Peyer's patch (tissue), 4 donors: ENCODE data around the gene CDK6. TPM values are rescaled to one million over a fixed set of nuclear protein-coding genes. Genes with fewer than 3 reads are reported as not detected.

ENCODE experiments used
- DNase-seq, 3 donors: peaks; one replicate each; pipeline ENCODE4 v3.0.0-alpha.2; 2017 to 2019
- H3K27ac ChIP-seq, 4 donors: fragments of 200-600 bp; sonication (generic); one replicate each; pipeline ENCODE4 v1.5.1; 2016 to 2019
- H3K27me3 ChIP-seq, 2 donors: fragments of 200-600 bp; sonication (generic); one replicate each; pipeline ENCODE4 v1.5.1; 2019
- H3K36me3 ChIP-seq, 3 donors: fragments of 200-600 bp; sonication (generic); one replicate each; pipeline ENCODE4 v1.5.1; 2016 to 2019
- H3K4me1 ChIP-seq, 4 donors: fragments of 200-600 bp; sonication (generic); one replicate each; pipeline ENCODE4 v1.5.1; 2016 to 2019
- H3K4me3 ChIP-seq, 4 donors: fragments of 200-600 bp; sonication (generic); 1 replicate in 3 of 4; 2 replicates in 1 of 4; pipeline ENCODE4 v1.5.1; 2016 to 2019; ENCODE audit warnings: mild to moderate bottlenecking in 1 of 4
- H3K9me3 ChIP-seq, 4 donors: fragments of 200-600 bp; sonication (generic); one replicate each; pipeline ENCODE4 v1.5.1; 2016 to 2019; ENCODE audit warnings: mild to moderate bottlenecking in 1 of 4
- POLR2A ChIP-seq, 2 donors: fragments of 450-650 bp; IDR thresholded peaks; one replicate each; pipeline ENCODE4 v1.5.1; 2017; ENCODE audit warnings: antibody characterized with exemption in 2 of 2, mild to moderate bottlenecking in 2 of 2, moderate library complexity in 2 of 2
- total RNA-seq, 4 donors: library from RNA; depleted of rRNA; stranded (reverse); fragments of >200 nt; gene quantifications; one replicate each; pipeline ENCODE4 v1.1.0, GENCODE V29; 2016
- TF ChIP-seq, protein P1 (sequence below), 6 experiments: fragments of 450-650 bp in 4 of 6; fragments of 200-600 bp in 2 of 6; sonication (generic) in 1 of 6; IDR thresholded peaks; one replicate each; pipeline ENCODE4 v1.5.1; 2017 to 2019; ENCODE audit warnings: antibody characterized with exemption in 6 of 6, mild to moderate bottlenecking in 3 of 6, moderate library complexity in 1 of 6

Gene CDK6
- total RNA-seq, 4 donors from 2014 or later, result 25.6 to 75.1 (median 55.4) TPM

DNA sequence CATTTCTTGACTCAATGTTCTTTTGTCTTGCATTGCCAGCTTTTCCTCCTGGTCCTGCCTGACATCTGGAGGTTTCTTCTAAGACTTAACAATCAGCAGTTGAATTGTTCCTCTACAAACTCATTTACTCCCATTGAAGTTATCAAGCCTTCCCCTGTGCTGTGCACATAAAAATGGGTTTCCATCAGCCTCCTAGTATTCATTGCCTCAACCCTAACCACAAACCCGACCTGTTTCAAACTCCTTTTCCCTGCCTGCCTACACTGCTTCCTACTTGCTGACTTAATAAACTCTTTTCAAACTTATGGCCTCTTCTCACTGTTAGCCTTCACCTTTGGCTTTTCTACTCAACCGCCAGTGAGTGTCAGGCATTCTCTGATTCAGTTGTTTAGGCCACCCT, 9.4 kb upstream of the CDK6 start:
- no peak for DNase-seq
- no peak overlapping the region for H3K4me3 ChIP-seq
- H3K27me3 ChIP-seq, result no peaks in the 10 kb centered on the region
- TF ChIP-seq, protein P1, sequence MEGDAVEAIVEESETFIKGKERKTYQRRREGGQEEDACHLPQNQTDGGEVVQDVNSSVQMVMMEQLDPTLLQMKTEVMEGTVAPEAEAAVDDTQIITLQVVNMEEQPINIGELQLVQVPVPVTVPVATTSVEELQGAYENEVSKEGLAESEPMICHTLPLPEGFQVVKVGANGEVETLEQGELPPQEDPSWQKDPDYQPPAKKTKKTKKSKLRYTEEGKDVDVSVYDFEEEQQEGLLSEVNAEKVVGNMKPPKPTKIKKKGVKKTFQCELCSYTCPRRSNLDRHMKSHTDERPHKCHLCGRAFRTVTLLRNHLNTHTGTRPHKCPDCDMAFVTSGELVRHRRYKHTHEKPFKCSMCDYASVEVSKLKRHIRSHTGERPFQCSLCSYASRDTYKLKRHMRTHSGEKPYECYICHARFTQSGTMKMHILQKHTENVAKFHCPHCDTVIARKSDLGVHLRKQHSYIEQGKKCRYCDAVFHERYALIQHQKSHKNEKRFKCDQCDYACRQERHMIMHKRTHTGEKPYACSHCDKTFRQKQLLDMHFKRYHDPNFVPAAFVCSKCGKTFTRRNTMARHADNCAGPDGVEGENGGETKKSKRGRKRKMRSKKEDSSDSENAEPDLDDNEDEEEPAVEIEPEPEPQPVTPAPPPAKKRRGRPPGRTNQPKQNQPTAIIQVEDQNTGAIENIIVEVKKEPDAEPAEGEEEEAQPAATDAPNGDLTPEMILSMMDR (IDR thresholded peaks at IDR 0.05), result no peak
- no peak for TF ChIP-seq POLR2A (IDR thresholded peaks at IDR 0.05)
- H3K27ac ChIP-seq, result no peak overlapping the region
- no peaks in the 10 kb centered on the region for H3K9me3 ChIP-seq
- no peaks in the 10 kb centered on the region for H3K4me1 ChIP-seq
- H3K36me3 ChIP-seq, result no peaks in the 10 kb centered on the region

DNA sequence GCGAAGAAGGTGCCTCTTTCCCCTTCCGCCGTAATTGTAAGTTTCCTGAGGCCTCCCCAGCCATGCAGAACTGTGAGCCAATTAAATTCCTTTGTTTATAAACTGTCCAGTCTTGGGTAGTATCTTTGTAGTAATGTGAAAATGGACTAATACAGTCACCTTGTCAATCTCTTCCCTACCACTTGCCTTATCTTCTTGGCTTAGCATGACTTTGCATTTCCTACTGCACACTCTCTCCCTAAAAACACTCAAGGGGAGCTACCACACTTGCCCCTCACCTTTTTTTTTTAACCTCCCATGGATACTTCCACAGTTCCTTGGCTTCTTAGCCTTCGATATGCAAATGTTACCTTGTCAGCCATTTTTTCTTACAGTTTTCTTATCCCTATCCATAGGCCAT, 7.4 kb upstream of the CDK6 start:
- no peak for DNase-seq
- Histone ChIP-seq H3K4me1 (no peaks in the 10 kb centered on the region), H3K36me3 (no peaks in the 10 kb centered on the region), H3K4me3 (no peak overlapping the region), H3K9me3 (no peaks in the 10 kb centered on the region), H3K27me3 (no peaks in the 10 kb centered on the region), H3K27ac (no peak overlapping the region)
- TF ChIP-seq, protein P1 (IDR thresholded peaks at IDR 0.05), result no peak
- TF ChIP-seq POLR2A (IDR thresholded peaks at IDR 0.05), result no peak

DNA sequence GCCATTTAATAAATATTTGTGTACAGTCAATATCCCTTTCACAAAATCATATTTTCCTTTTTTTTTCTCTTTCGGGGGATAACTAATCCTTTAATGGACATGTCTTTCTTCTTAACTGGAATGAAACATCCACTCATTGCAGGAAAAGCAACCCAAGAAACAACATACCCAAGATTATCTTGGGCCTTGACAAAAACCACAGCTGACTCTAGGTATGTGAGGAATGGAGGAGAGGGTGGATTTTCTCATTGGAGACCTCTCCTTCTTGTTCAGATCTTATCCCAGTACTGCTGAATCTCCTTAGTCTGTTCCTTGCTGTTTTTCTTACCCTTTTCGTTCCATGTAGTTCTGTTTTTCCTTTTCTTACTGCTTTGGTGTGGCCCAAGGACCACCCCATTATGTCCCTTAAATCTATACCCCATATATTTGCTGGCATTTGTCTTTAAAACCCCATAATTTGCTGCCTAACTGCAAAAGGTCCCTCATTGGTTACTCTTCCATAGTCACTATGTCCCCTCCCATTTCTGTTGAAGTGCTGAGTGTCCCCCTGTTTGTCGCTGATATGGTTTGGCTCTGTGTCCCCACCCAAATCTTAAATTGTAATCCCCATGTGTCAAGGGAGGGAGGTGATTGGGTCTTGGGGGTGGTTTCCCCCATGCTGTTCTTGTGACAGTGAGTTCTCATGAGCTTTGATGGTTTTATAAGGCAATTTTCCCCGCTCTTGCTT, 6.8 kb upstream of the CDK6 start:
- H3K36me3 ChIP-seq, result no peaks in the 10 kb centered on the region
- no peaks in the 10 kb centered on the region for H3K4me1 ChIP-seq
- H3K9me3 ChIP-seq, result no peaks in the 10 kb centered on the region
- TF ChIP-seq, protein P1 (IDR thresholded peaks at IDR 0.05), result no peak
- no peak for TF ChIP-seq POLR2A (IDR thresholded peaks at IDR 0.05)
- no peak overlapping the region for H3K27ac ChIP-seq
- no peak overlapping the region for H3K4me3 ChIP-seq
- no peak for DNase-seq
- H3K27me3 ChIP-seq, result no peaks in the 10 kb centered on the region

DNA sequence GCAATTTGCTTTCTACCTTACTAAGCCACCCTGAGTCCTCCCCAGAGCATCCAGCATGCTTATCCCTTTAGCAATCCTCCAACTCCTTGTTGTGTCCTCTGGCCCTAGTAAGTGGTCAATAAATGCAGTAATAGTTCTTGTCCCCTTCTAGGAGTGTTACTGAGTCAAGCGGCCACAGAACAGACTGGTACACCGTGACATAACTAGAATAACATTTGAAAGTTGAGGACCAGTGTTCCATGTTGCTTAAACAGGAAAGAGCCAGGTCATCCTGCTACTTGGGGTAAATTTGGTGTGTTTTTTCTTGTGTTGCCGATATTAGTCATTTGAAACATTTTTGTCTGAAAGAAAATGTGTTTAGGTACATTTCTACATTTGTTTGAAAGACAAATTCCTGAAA, 4.8 kb upstream of the CDK6 start:
- TF ChIP-seq, protein P1 (IDR thresholded peaks at IDR 0.05), result no peak
- no peak for TF ChIP-seq POLR2A (IDR thresholded peaks at IDR 0.05)
- H3K9me3 ChIP-seq, result no peaks in the 10 kb centered on the region
- no peak for DNase-seq
- H3K36me3 ChIP-seq, result no peaks in the 10 kb centered on the region
- no peak overlapping the region for H3K4me3 ChIP-seq
- no peaks in the 10 kb centered on the region for H3K27me3 ChIP-seq
- no peaks in the 10 kb centered on the region for H3K4me1 ChIP-seq
- H3K27ac ChIP-seq, result no peak overlapping the region

DNA sequence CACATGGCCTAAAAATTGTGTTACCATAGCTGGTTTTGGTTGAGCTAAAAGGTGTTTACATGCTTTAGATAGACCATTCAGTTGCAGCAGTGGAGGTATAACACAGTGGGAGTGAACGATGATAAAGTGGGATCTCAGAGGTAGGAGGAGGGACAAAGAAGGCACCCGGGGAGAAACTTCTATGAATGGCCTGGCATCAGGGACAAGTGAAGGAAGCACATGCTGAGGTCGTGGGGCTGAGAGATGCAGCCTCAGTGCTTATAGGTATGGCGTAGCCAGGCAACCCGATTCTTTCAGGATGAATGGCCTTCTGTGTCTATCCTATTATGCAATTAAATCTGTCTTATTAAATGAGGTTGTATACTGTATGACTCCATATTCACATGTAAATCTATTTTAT, 3.9 kb upstream of the CDK6 start:
- H3K27me3 ChIP-seq, result no peaks in the 10 kb centered on the region
- DNase-seq, result no peak
- H3K4me1 ChIP-seq, result no peaks in the 10 kb centered on the region
- no peak overlapping the region for H3K27ac ChIP-seq
- H3K4me3 ChIP-seq, result no peak overlapping the region
- TF ChIP-seq, protein P1 (IDR thresholded peaks at IDR 0.05), result no peak
- no peak for TF ChIP-seq POLR2A (IDR thresholded peaks at IDR 0.05)
- H3K9me3 ChIP-seq, result no peaks in the 10 kb centered on the region
- no peaks in the 10 kb centered on the region for H3K36me3 ChIP-seq
